Sigmoid colon (tissue), 7 donors: ENCODE data around the gene RUSF1. TPM values are rescaled to one million over a fixed set of nuclear protein-coding genes. Genes with fewer than 3 reads are reported as not detected.
"Not testable (repeated sequence)": the region's sequence is repeated elsewhere in the genome, so short reads cannot be mapped to it uniquely, and the experiment has no call there.

Experiments used
- DNase-seq: peaks from one replicate; pipeline ENCODE4 v3.0.0-alpha.2; 2019
- H3K27ac ChIP-seq, 4 donors: fragments of 200-600 bp; sonication (generic); one replicate each; pipeline ENCODE4 v1.5.1; 2016 to 2019; ENCODE audit warnings: mild to moderate bottlenecking in 1 of 4
- H3K27me3 ChIP-seq, 3 donors: fragments of 200-600 bp; sonication (generic); one replicate each; pipeline ENCODE4 v1.5.1; 2019; ENCODE audit warnings: mild to moderate bottlenecking in 1 of 3
- H3K36me3 ChIP-seq, 4 donors: fragments of 200-600 bp; sonication (generic); one replicate each; pipeline ENCODE4 v1.5.1; 2016 to 2019
- H3K4me1 ChIP-seq, 4 donors: fragments of 200-600 bp; sonication (generic); one replicate each; pipeline ENCODE4 v1.5.1; 2017 to 2019
- H3K4me3 ChIP-seq, 4 donors: fragments of 200-600 bp; sonication (generic); one replicate each; pipeline ENCODE4 v1.5.1; 2017 to 2019; ENCODE audit warnings: mild to moderate bottlenecking in 2 of 4, moderate library complexity in 1 of 4
- H3K9me3 ChIP-seq, 4 donors: fragments of 200-600 bp in 3 of 4; sonication (generic) in 3 of 4; one replicate each; pipeline versions ENCODE4 v1.5.1 to v1.6.1; 2013 to 2019
- CTCF ChIP-seq, 4 experiments: fragments of 450-650 bp in 3 of 4; fragments of 200-600 bp in 1 of 4; IDR thresholded peaks; one replicate each; pipeline ENCODE4 v1.5.1; 2016 to 2019; ENCODE audit warnings: antibody characterized with exemption in 4 of 4, mild to moderate bottlenecking in 3 of 4, moderate library complexity in 2 of 4
- EP300 ChIP-seq, 4 donors: sonication (generic); formaldehyde crosslinking; IDR thresholded peaks; one replicate each; pipeline ENCODE4 v1.6.1; 2017; ENCODE audit warnings: antibody characterized with exemption in 4 of 4
- POLR2A ChIP-seq, 2 donors: fragments of 450-650 bp; IDR thresholded peaks; one replicate each; pipeline ENCODE4 v1.6.1; 2016; ENCODE audit warnings: antibody characterized with exemption in 2 of 2, mild to moderate bottlenecking in 2 of 2, moderate library complexity in 2 of 2
- POLR2AphosphoS5 ChIP-seq, 4 donors: sonication (generic); formaldehyde crosslinking; IDR thresholded peaks; one replicate each; pipeline ENCODE4 v1.6.1; 2017; ENCODE audit warnings: antibody characterized with exemption in 4 of 4
- WGBS, 2 donors: extraction: QIAGEN DNeasy Blood & Tissue Kit; methylation state at CpG; one replicate each; pipeline ENCODE4 v1.1.7; 2013; 5-methylcytosine and 5-hydroxymethylcytosine counted together
- intact Hi-C: fragments of 100-400 bp; cut with DNase I; formaldehyde crosslinking; loops from one replicate; pipeline ENCODE4 v1.15.1; 2023
- polyA plus RNA-seq, 3 donors: library from polyadenylated mRNA; stranded (reverse); fragments of 200-250 nt; gene quantifications; one replicate each; pipeline ENCODE4 v1.2.3, GENCODE V29; 2013
- total RNA-seq, 4 donors: library from RNA; depleted of rRNA; stranded (reverse); fragments of >200 nt; gene quantifications; one replicate each; pipeline ENCODE4 v1.1.0, GENCODE V29; 2016
- donor health status: healthy with polysubstance abuse.
- donor health status: Bipolar disorder and iron deficiency.
- donor health status: healthy.

The RUSF1 gene
- total and polyA plus RNA-seq, 7 donors: 7.9 to 67.0 (median 36.5) TPM

- peak within 1 kb of the TSS in 3 of 4 donors; percentile 44 to 53 (median 49) for H3K4me3 ChIP-seq
- intact Hi-C loops: no loop called here
- DNase-seq: no peak
- peak within 1 kb of the TSS in 1 of 4 donors; percentile 59 for H3K27ac ChIP-seq
- TF ChIP-seq EP300 (IDR thresholded peaks at IDR 0.05) (no peak), CTCF (IDR thresholded peaks at IDR 0.05) (no peak), POLR2AphosphoS5 (IDR thresholded peaks at IDR 0.05) (no peak), POLR2A (IDR thresholded peaks at IDR 0.05) (no peak)
- peaks cover 0 to 23% (median 4%) of the 10 kb centered on the region in 3 donors for H3K27me3 ChIP-seq
- no peaks in the 10 kb centered on the region for H3K9me3 ChIP-seq
- 54 to 66% methylated on average over 6 of the region's 6 CpGs for WGBS, 2 donors
- no peaks in the 10 kb centered on the region for H3K36me3 ChIP-seq
- H3K4me1 ChIP-seq: peaks cover 0 to 19% (median 16%) of the 10 kb centered on the region in 4 donors
Observed at GRCh38 chr16:31527734-31528274, 19.6 kb upstream of the RUSF1 start, which contains the start of gene AHSP. TSS of gene AHSP (plus strand) at chr16:31527900. CDS start at chr16:31528140, 240 bp downstream.

GRCh38 chr16:31525113-31525512 lies 16.9 kb upstream of the RUSF1 start:
- Histone ChIP-seq H3K27me3 (peaks cover 0 to 20% (median 4%) of the 10 kb centered on the region in 3 donors), H3K27ac (no peak overlapping the region), H3K9me3 (no peaks in the 10 kb centered on the region), H3K4me1 (peaks cover 0 to 19% (median 15%) of the 10 kb centered on the region in 4 donors), H3K36me3 (no peaks in the 10 kb centered on the region), H3K4me3 (no peak overlapping the region)
- DNase-seq: no peak
- no peak for TF ChIP-seq CTCF (IDR thresholded peaks at IDR 0.05)
- TF ChIP-seq EP300 (IDR thresholded peaks at IDR 0.05): no peak
- TF ChIP-seq POLR2AphosphoS5 (IDR thresholded peaks at IDR 0.05): no peak
- no peak for TF ChIP-seq POLR2A (IDR thresholded peaks at IDR 0.05)
- 93 to 95% methylated on average over 3 of the region's 3 CpGs for WGBS, 2 donors
- intact Hi-C loops: no loop called here

- H3K27me3 ChIP-seq: peaks cover 0 to 15% (median 4%) of the 10 kb centered on the region in 3 donors
- H3K4me1 ChIP-seq, DNase-seq, H3K4me3 ChIP-seq, H3K36me3 ChIP-seq, H3K9me3 ChIP-seq, intact Hi-C loops, H3K27ac ChIP-seq: not testable (repeated sequence)
- WGBS, 2 donors: 39 to 69% methylated on average over 3 of the region's 6 CpGs
Observed at GRCh38 chr16:31523768-31524167, 15.6 kb upstream of the RUSF1 start.

- no peak overlapping the region for H3K4me3 ChIP-seq
- H3K27me3 ChIP-seq: peaks cover 0 to under 1% (median 0%) of the 10 kb centered on the region in 3 donors
- DNase-seq: no peak
- no peaks in the 10 kb centered on the region for H3K4me1 ChIP-seq
- H3K36me3 ChIP-seq: no peaks in the 10 kb centered on the region
- no peak for TF ChIP-seq EP300 (IDR thresholded peaks at IDR 0.05)
- no peak for TF ChIP-seq POLR2A (IDR thresholded peaks at IDR 0.05)
- TF ChIP-seq POLR2AphosphoS5 (IDR thresholded peaks at IDR 0.05): no peak
- TF ChIP-seq CTCF (IDR thresholded peaks at IDR 0.05): no peak
- WGBS, 2 donors: 91 to 92% methylated on average over 6 of the region's 6 CpGs
- intact Hi-C loops: no loop called here
- no peaks in the 10 kb centered on the region for H3K9me3 ChIP-seq
- no peak overlapping the region for H3K27ac ChIP-seq
Observed at GRCh38 chr16:31522071-31522470, 13.9 kb upstream of the RUSF1 start.

GRCh38 chr16:31521368-31521767 lies 13.2 kb upstream of the RUSF1 start:
- H3K27me3 ChIP-seq: no peaks in the 10 kb centered on the region
- no peaks in the 10 kb centered on the region for H3K9me3 ChIP-seq
- H3K4me1 ChIP-seq: no peaks in the 10 kb centered on the region
- intact Hi-C loops: no loop called here
- H3K36me3 ChIP-seq: no peaks in the 10 kb centered on the region
- no peak for DNase-seq
- H3K4me3 ChIP-seq: no peak overlapping the region
- H3K27ac ChIP-seq: no peak overlapping the region
- WGBS, 2 donors: 75 to 91% methylated on average over 3 of the region's 3 CpGs
- TF ChIP-seq CTCF (IDR thresholded peaks at IDR 0.05): no peak
- no peak for TF ChIP-seq POLR2A (IDR thresholded peaks at IDR 0.05)
- no peak for TF ChIP-seq EP300 (IDR thresholded peaks at IDR 0.05)
- TF ChIP-seq POLR2AphosphoS5 (IDR thresholded peaks at IDR 0.05): no peak
